Left lung (tissue), 10 donors: ENCODE measurements around the gene NFATC1. TPM values are rescaled to one million over a fixed set of nuclear protein-coding genes. Genes with fewer than 3 reads are reported as not detected.

Experiments used
- ATAC-seq: fragments of 200-7000 bp; cut with Tn5 transposase; one replicate; pipeline ENCODE4 v1.9.1; 2020; ENCODE audit warnings: moderate library complexity
- DNase-seq, 4 donors: peaks; one replicate each; pipeline ENCODE4 v3.0.0-alpha.2; 2013 to 2020
- H3K27ac ChIP-seq, 2 donors: fragments of 200-600 bp; sonication (generic) in 1 of 2; one replicate each; pipeline versions ENCODE4 v1.5.0 to v1.8.0; 2020 to 2021
- H3K27me3 ChIP-seq, 2 donors: fragments of 200-600 bp; sonication (generic) in 1 of 2; one replicate each; pipeline versions ENCODE4 v1.5.0 to v1.8.0; 2020 to 2021
- H3K36me3 ChIP-seq, 2 donors: fragments of 200-600 bp; sonication (generic) in 1 of 2; one replicate each; pipeline versions ENCODE4 v1.5.0 to v1.8.0; 2020 to 2021
- H3K4me1 ChIP-seq, 2 donors: fragments of 200-600 bp; one replicate each; pipeline ENCODE4 v1.8.0; 2021
- H3K4me3 ChIP-seq, 2 donors: fragments of 200-600 bp; sonication (generic) in 1 of 2; one replicate each; pipeline versions ENCODE4 v1.5.0 to v1.8.0; 2020 to 2021; ENCODE audit warnings: mild to moderate bottlenecking in 1 of 2
- H3K9me3 ChIP-seq, 2 donors: fragments of 200-600 bp; sonication (generic) in 1 of 2; one replicate each; pipeline versions ENCODE4 v1.5.0 to v1.8.0; 2020 to 2021
- intact Hi-C, 2 donors: fragments of 100-400 bp; cut with DNase I; formaldehyde crosslinking; loops; one replicate each; pipeline versions ENCODE4 v1.11.2 to v1.14.2; 2022
- polyA plus RNA-seq, 6 donors: library from polyadenylated mRNA; unstranded; fragments of 120-200 nt; gene quantifications; one replicate each; pipeline ENCODE4 v1.2.1, GENCODE V29; 2013; ENCODE audit not compliant: insufficient read length in 6 of 6
- total RNA-seq, 2 donors: library from RNA; stranded (reverse); fragmentation: NEBNext Ultra II Directional; extraction: Animal tissue kit (Norgen Biotek cat#: 25700); gene quantifications; one replicate each; pipeline ENCODE4 v1.2.1, GENCODE V29; 2021
- TF ChIP-seq, protein P1 (sequence below), 2 donors: fragments of 200-600 bp; sonication (generic) in 1 of 2; IDR thresholded peaks; one replicate each; pipeline versions ENCODE4 v1.5.0 to v1.8.0; 2021; ENCODE audit warnings: antibody characterized with exemption in 2 of 2
- donor health status: DM: no; HTN: yes; CAD: no.
- donor health status: DM: no; HTN: no; CAD: no.

Gene NFATC1
- total and polyA plus RNA-seq, 8 donors, result 6.5 to 17.1 (median 8.0) TPM

- ATAC-seq (no peak), DNase-seq (no peak)
- Histone ChIP-seq H3K4me3 (no peak overlapping the region), H3K9me3 (no peaks in the 10 kb centered on the region), H3K27ac (no peak overlapping the region), H3K36me3 (peaks cover 0 to 10% of the 10 kb centered on the region in 2 donors), H3K4me1 (peaks cover 17 to 32% of the 10 kb centered on the region in 2 donors), H3K27me3 (no peaks in the 10 kb centered on the region)
- TF ChIP-seq, protein P1, sequence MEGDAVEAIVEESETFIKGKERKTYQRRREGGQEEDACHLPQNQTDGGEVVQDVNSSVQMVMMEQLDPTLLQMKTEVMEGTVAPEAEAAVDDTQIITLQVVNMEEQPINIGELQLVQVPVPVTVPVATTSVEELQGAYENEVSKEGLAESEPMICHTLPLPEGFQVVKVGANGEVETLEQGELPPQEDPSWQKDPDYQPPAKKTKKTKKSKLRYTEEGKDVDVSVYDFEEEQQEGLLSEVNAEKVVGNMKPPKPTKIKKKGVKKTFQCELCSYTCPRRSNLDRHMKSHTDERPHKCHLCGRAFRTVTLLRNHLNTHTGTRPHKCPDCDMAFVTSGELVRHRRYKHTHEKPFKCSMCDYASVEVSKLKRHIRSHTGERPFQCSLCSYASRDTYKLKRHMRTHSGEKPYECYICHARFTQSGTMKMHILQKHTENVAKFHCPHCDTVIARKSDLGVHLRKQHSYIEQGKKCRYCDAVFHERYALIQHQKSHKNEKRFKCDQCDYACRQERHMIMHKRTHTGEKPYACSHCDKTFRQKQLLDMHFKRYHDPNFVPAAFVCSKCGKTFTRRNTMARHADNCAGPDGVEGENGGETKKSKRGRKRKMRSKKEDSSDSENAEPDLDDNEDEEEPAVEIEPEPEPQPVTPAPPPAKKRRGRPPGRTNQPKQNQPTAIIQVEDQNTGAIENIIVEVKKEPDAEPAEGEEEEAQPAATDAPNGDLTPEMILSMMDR (IDR thresholded peaks at IDR 0.05), result no peak
- intact Hi-C loops, result no loop called here
These were observed 113.8 kb downstream of the NFATC1 start for GRCh38 chr18:79509536-79509930.

DNA sequence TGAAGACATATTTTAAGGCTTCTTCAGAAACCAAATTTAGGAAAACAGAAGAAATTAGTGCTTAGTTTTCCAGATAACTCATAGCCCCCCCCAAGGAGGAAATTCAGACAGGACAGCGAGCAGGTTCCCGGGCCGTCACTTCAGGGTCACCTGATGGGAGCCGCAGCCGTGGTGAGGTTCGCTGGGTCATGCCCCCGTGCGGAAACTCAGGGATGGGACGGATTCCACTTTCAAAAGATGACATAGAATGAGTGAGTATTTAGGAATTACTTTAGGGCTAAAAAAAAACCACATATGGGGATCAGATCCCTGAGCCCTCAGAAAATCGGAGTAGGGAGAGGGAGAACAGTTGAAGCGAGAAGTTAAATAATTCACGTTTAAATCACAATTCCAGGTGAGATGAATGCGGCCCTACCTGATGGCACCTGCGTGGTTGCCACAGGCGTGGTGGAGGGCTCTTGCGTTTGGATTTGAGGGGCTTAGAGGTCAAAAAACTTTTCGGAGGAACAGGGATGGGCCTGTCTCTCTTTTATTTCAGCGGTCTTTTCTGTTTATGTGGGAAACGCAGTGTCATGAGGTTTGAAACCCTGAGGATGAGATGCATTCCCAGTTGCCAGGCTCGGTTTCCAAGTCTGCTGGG, 114.4 kb downstream of the NFATC1 start:
- Histone ChIP-seq H3K4me1 (peaks cover 17 to 32% of the 10 kb centered on the region in 2 donors), H3K27me3 (no peaks in the 10 kb centered on the region), H3K4me3 (no peak overlapping the region), H3K27ac (no peak overlapping the region), H3K36me3 (peaks cover 0 to 10% of the 10 kb centered on the region in 2 donors), H3K9me3 (no peaks in the 10 kb centered on the region)
- TF ChIP-seq, protein P1 (IDR thresholded peaks at IDR 0.05), result no peak
- DNase-seq (peak in 1 of 4 donors; percentile 29), ATAC-seq (no peak)
- intact Hi-C loops, result no loop called here

GRCh38 chr18:79510731-79511241, 115.1 kb downstream of the NFATC1 start:
- H3K27me3 ChIP-seq, result no peaks in the 10 kb centered on the region
- H3K27ac ChIP-seq, result no peak overlapping the region
- H3K4me3 ChIP-seq, result no peak overlapping the region
- TF ChIP-seq, protein P1 (IDR thresholded peaks at IDR 0.05), result no peak
- no peaks in the 10 kb centered on the region for H3K9me3 ChIP-seq
- H3K4me1 ChIP-seq, result peaks cover 17 to 32% of the 10 kb centered on the region in 2 donors
- peaks cover 0 to 10% of the 10 kb centered on the region in 2 donors for H3K36me3 ChIP-seq
- peak in 2 of 4 donors; percentile 19 to 74 for DNase-seq
- intact Hi-C loops, result no loop called here
- no peak for ATAC-seq

DNA sequence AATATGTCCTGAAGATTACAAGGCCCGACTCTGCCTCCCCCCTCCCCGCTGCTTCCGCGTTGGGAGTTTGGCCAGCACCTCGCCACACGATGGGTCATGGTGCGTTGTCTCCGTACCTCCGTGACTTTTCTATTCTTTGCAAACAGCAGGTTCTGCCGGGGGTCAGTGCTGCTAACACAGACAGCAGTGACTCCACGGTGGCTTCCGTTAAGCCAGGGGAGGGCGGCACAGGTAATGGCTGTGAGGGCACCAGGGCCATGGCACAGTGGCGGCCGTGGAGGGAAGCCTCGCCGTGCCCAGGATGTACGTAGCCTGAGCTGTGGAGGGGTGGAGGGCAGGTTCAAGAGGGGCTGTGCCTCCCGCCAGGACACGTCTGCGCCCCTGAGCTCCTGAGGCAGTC, 115.5 kb downstream of the NFATC1 start:
- ATAC-seq (no peak), DNase-seq (peak in 1 of 4 donors; percentile 18)
- TF ChIP-seq, protein P1 (IDR thresholded peaks at IDR 0.05), result no peak
- no peaks in the 10 kb centered on the region for H3K27me3 ChIP-seq
- no peak overlapping the region for H3K27ac ChIP-seq
- intact Hi-C loops, result no loop called here
- no peaks in the 10 kb centered on the region for H3K9me3 ChIP-seq
- no peak overlapping the region for H3K4me3 ChIP-seq
- peaks cover 0 to 10% of the 10 kb centered on the region in 2 donors for H3K36me3 ChIP-seq
- H3K4me1 ChIP-seq, result peaks cover 13 to 27% of the 10 kb centered on the region in 2 donors

DNA sequence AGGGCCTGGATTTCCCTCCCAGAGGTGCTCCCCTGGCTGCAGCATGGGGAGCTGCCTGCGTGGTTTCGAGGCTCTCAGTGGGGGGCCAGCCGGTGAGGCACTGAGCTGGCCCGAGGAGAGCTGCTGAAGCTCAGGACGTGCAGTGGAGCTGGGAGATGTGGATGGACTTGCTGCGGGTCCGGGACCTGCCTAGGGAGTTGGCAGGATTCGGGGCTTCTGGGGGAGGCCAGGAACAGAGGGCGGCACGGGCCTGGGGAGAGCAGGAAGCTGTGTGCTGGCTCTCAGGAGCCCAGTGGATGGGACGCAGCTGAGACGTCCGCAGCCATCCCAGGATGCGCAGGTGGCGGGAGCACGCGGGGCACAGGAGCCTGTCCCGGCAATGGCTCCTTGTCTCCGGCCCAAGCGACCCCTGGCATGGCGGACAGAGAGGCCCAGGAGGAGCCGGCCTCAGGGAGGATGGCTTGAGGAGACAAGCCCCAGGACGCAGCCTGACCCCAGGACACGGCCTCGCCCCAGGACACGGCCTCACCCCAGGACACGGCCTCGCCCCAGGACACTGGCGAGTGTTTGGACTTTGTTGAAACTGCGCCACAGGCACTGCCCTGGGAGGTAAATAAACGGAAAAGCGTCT, 116.1 kb downstream of the NFATC1 start:
- Histone ChIP-seq H3K4me3 (no peak overlapping the region), H3K27ac (no peak overlapping the region), H3K4me1 (peaks cover 8 to 22% of the 10 kb centered on the region in 2 donors), H3K36me3 (peaks cover 0 to 10% of the 10 kb centered on the region in 2 donors), H3K9me3 (no peaks in the 10 kb centered on the region), H3K27me3 (no peaks in the 10 kb centered on the region)
- peak in 1 of 4 donors; percentile 24 for DNase-seq
- intact Hi-C loops, result no loop called here
- TF ChIP-seq, protein P1 (IDR thresholded peaks at IDR 0.05), result no peak
- ATAC-seq, result no peak
